Skeletal muscle tissue (tissue), 4 donors: ENCODE data around the gene TREML2. TPM values are rescaled to one million over a fixed set of nuclear protein-coding genes. Genes with fewer than 3 reads are reported as not detected.

Experiments
- H3K27ac ChIP-seq: one replicate; pipeline ENCODE4 v1.7.0; 2013; ENCODE audit warnings: mild to moderate bottlenecking, low read depth, low read length, inconsistent platforms
- H3K27me3 ChIP-seq, 3 donors: one replicate each; pipeline ENCODE4 v1.7.0; 2013; ENCODE audit warnings: low read length in 3 of 3; ENCODE audit not compliant: control insufficient read depth in 3 of 3, insufficient read depth in 3 of 3
- H3K36me3 ChIP-seq, 3 donors: one replicate each; pipeline ENCODE4 v1.7.0; 2013; ENCODE audit warnings: low read length in 3 of 3; ENCODE audit not compliant: control insufficient read depth in 3 of 3, insufficient read depth in 3 of 3
- H3K4me1 ChIP-seq, 3 donors: one replicate each; pipeline ENCODE4 v1.7.0; 2013; ENCODE audit warnings: low read length in 3 of 3, mild to moderate bottlenecking in 3 of 3; ENCODE audit not compliant: control insufficient read depth in 3 of 3, insufficient read depth in 3 of 3
- H3K4me3 ChIP-seq, 3 donors: one replicate each; pipeline ENCODE4 v1.7.0; 2013; ENCODE audit warnings: low read length in 3 of 3
- H3K9ac ChIP-seq, 3 donors: one replicate each; pipeline ENCODE4 v1.7.0; 2013; ENCODE audit warnings: low read length in 3 of 3, mild to moderate bottlenecking in 3 of 3, moderate library complexity in 2 of 3, low read depth in 1 of 3
- H3K9me3 ChIP-seq, 3 donors: one replicate each; pipeline ENCODE4 v1.7.0; 2013; ENCODE audit warnings: low read length in 3 of 3; ENCODE audit not compliant: control insufficient read depth in 3 of 3
- total RNA-seq: library from RNA; depleted of rRNA; stranded (reverse); fragments of >200 nt; gene quantifications from one replicate; pipeline ENCODE4 v1.2.3, GENCODE V29; 2014
- donor health status: Osteomylitis.

TREML2 gene
- total RNA-seq, 1 donor from 2014 or later = under 0.01 TPM

DNA sequence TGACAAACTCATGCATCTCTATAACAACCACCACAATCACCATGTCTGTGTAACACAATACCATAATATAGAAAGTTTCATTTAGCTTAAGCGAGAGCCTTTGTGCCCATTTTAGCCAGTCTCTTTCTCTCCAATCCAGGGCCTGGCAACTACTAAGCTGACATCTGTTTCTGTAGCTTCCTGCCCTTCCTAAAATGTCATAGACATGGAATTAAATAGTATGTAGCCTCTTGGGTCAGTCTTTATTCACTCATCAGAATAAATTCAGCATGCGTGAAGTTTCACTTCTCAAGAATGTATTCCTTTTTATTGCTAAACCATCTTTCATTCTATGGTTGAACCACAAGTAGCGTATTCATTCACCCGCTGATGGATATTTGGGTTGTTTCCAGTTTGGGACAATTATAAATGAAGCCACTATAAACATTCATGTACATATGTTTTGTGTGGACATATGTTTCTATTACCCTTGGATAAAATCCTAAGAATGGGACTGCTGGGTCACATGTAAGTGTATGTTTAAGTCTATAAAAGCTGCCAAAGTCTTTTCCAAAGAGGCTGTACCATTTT is 36.3 kb downstream of the TREML2 start:
- Histone ChIP-seq H3K4me3 (no peak overlapping the region), H3K4me1 (no peaks in the 10 kb centered on the region), H3K9ac (no peak overlapping the region), H3K36me3 (no peaks in the 10 kb centered on the region), H3K9me3 (no peaks in the 10 kb centered on the region), H3K27me3 (peaks cover 0 to 8% (median 3%) of the 10 kb centered on the region in 3 donors), H3K27ac (no peak overlapping the region)

DNA sequence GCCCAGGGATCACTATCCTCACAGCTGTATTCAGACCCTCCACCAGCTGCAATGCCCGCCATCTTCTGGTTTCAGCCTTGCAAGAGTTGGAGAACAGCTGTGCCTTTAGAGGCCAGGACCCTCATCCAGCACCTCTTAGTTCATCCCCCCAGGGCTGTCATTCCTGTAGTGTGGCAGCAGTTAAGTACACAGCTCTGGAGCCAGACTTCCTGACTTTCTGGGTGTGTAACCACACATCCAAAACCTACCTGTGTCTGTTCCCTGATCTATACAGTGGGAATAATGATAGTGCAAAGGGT is 37.6 kb downstream of the TREML2 start:
- Histone ChIP-seq H3K9ac (no peak overlapping the region), H3K4me3 (no peak overlapping the region), H3K9me3 (no peaks in the 10 kb centered on the region), H3K4me1 (no peaks in the 10 kb centered on the region), H3K27ac (no peak overlapping the region), H3K27me3 (peaks cover 0 to 17% (median 3%) of the 10 kb centered on the region in 3 donors), H3K36me3 (no peaks in the 10 kb centered on the region)

DNA sequence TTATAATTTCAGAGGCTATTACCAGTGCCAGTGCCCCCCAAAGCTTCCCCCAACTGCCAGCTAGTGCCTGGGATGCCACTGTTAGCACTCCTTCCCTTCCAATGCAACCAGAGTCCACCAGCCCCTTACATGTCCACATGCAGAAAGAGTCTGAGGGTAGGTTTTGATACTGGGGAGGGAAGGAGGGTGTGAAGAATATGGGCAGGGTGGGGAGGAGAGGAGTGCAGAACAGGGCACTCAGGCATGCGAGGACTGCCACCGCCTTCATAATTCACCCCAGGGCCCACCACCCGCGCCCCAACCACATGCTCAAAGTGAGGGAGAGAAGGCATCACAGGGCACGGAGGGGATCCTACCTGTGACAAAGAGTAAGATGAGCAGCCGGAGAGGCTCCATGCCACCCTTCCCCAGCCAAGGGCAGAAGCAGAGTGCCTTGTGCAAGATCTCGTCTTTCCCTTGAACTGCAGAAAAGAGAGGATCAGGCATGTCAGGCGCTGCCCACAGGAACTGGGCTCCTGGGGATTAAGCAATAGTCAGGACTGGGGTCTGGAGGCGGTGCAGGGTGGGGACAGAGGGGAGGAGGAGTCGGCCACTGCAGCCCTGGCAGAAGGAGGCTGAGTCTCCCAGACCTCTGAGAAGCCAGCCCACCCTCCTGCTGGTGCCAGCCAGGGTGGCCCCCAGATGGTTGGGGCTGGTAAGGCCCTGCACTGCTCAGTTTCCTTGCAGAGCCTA is 38.1 kb downstream of the TREML2 start, which contains the start of gene TREM2:
Gene TREM2, minus strand, starts transcription at position 430 of the 732 bp plus-strand sequence. Its CDS starts 34 bp downstream, at position 396.
- Histone ChIP-seq H3K27me3 (peaks cover 0 to 19% (median 3%) of the 10 kb centered on the region in 3 donors), H3K36me3 (no peaks in the 10 kb centered on the region), H3K9me3 (no peaks in the 10 kb centered on the region), H3K4me1 (no peaks in the 10 kb centered on the region), H3K27ac (no peak within 1 kb of the TSS), H3K9ac (no peak within 1 kb of the TSS), H3K4me3 (no peak within 1 kb of the TSS)

DNA sequence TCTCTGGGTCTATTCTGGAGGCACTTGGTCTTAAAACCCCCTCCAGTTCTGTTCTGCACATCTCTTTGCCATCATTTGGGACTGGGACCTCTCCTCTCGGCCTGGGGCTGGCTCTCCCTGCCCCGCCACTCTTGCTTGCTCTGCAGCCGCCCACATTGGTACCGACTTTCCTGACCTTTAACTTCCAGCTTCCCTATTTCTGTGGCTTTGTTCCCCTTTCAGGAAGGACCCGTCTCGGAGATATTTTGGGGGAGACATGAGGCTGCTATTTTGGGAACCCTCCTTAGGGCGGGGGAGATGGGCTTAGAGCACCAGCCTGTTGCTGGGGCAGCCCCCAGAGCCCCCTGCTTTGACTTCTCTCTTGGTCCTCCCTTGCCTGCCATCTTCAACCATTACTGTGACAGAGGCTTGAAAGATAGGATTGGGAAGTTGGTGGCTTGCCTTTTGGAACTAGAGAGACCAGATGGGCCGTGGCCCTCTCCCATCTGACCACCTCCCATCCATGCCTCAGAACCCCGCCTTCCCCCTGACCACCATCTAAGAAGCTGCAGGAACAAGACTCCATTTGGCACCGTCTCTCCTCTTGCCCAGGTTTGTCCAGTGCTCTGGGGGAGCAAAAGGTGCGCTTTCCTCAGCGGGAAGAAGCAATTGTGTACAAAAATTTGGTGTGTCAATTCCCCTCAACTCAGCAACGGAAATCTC is 38.9 kb downstream of the TREML2 start:
- no peaks in the 10 kb centered on the region for H3K36me3 ChIP-seq
- H3K4me1 ChIP-seq = no peaks in the 10 kb centered on the region
- no peak overlapping the region for H3K4me3 ChIP-seq
- H3K27me3 ChIP-seq = peaks cover under 1 to 23% (median 3%) of the 10 kb centered on the region in 3 donors
- H3K9me3 ChIP-seq = no peaks in the 10 kb centered on the region
- H3K9ac ChIP-seq = no peak overlapping the region
- no peak overlapping the region for H3K27ac ChIP-seq

DNA sequence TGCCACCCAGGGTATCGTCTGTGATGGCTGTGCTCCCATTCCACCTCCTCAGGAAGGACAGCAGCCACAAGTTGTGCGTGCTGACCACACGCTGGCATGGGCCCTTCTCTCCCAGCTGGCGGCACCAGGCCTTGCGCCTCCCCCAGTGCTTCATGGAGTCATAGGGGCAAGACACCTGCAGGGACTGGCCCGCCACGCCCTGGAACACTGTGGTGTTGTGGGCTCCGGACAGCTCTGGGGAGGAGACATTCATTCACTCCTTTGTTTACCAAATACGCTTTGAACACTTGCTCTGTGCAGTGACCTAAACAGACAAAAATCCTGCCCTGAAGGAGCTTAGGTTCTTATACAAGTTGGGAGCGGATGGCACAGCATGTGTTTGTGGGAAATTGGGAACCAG is 39.6 kb downstream of the TREML2 start:
- H3K27ac ChIP-seq = no peak overlapping the region
- no peaks in the 10 kb centered on the region for H3K4me1 ChIP-seq
- H3K36me3 ChIP-seq = no peaks in the 10 kb centered on the region
- H3K27me3 ChIP-seq = peaks cover 3 to 23% (median 5%) of the 10 kb centered on the region in 3 donors
- no peak overlapping the region for H3K4me3 ChIP-seq
- H3K9me3 ChIP-seq = no peaks in the 10 kb centered on the region
- H3K9ac ChIP-seq = no peak overlapping the region

DNA sequence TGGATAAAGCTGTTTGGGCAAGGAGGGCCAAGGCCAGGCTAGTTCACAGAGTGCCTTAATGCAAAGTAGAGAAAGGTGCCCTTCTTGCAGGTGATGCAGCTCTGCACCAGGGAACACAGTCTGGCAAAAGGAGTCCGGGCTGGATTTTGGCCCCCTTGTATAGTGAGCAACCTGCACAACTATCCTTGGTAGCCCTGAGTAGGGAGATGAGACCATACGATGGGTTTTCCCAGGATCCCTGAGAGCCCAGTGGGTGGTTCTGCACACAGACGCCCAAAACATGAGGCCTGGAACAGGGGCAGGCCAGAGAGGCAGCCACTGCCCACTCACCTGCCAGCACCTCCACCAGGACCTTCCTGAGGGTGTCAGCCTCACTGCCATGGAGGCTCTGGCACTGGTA is 40.0 kb downstream of the TREML2 start:
- Histone ChIP-seq H3K27ac (no peak overlapping the region), H3K36me3 (no peaks in the 10 kb centered on the region), H3K4me1 (no peaks in the 10 kb centered on the region), H3K4me3 (no peak overlapping the region), H3K9ac (no peak overlapping the region), H3K9me3 (no peaks in the 10 kb centered on the region), H3K27me3 (peaks cover 3 to 23% (median 5%) of the 10 kb centered on the region in 3 donors)

DNA sequence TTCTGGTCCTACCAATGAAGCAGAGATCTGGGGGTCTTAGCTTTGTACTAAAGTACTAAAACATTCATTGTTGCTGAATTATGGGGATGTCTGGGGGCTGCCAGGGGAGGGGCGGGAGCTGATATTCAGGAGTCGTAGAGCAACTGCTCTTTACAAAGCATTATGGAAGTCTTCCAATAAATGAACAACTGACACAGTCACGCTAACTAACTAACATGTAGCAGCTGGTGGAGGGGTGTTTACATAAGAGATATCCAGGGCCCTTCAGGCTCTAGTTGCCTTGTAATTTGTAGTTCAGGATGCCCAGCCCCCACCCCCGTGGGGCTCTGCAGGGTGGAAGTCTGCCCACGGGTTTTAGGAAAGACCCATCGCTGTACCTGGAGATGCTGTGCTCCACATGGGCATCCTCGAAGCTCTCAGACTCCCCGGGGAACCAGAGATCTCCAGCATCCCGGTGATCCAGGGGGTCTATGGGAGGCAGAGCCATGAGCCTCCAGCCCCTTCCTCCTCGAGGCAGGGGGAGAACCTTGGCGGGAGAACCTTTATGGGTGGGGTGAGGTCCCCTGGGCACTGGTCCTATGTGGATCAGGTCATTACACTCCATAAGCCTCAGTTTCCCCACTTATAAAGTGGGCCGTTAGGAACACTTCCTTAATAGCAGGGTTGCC is 41.4 kb downstream of the TREML2 start:
- Histone ChIP-seq H3K27ac (no peak overlapping the region), H3K27me3 (peaks cover 3 to 23% (median 5%) of the 10 kb centered on the region in 3 donors), H3K4me3 (no peak overlapping the region), H3K36me3 (no peaks in the 10 kb centered on the region), H3K4me1 (no peaks in the 10 kb centered on the region), H3K9me3 (no peaks in the 10 kb centered on the region), H3K9ac (no peak overlapping the region)

DNA sequence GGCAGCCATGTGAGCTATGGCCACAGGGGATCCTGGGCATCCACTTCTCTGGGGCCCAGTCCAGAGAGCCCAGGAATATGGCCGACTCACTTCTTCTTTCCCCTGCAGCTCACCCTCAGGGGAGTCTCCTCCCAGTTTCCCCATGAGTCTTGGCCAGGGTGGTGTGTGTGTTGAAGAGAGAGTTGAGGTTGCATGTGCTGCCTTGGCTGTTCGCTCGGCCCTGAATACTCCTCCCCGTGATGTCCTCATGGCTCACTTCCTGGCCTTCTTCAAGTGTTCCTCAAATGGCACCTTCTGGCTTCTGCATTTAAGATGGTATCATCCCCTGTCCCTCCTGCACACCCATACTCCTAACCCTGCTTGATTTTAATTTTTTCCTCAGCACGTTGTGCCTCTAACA is 43.6 kb downstream of the TREML2 start:
- Histone ChIP-seq H3K27ac (no peak overlapping the region), H3K4me3 (no peak overlapping the region), H3K4me1 (no peaks in the 10 kb centered on the region), H3K9ac (no peak overlapping the region), H3K27me3 (peaks cover 3 to 26% (median 10%) of the 10 kb centered on the region in 3 donors), H3K9me3 (no peaks in the 10 kb centered on the region), H3K36me3 (no peaks in the 10 kb centered on the region)

DNA sequence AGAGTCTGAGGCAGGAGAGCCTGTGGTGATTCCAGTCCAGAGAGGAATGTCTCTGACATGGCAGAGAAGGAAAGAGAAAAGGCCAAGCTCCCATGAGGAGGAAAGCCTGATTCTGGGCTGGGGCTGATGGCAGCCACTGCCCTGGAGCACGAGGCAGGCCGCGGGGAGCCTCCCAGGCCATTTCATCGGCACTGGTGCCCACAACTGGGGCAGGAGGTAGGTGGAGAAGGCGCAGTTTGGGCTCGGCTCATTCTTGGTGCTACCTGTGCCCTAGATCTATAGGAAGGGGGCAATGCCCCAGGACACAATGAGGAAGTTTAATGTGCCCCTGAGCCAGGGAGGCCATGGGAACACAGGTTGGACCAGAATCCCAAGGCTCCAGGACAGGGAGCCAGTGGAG is 44.2 kb downstream of the TREML2 start:
- Histone ChIP-seq H3K9me3 (no peaks in the 10 kb centered on the region), H3K9ac (no peak overlapping the region), H3K27me3 (peaks cover 3 to 26% (median 10%) of the 10 kb centered on the region in 3 donors), H3K36me3 (no peaks in the 10 kb centered on the region), H3K27ac (no peak overlapping the region), H3K4me3 (no peak overlapping the region), H3K4me1 (no peaks in the 10 kb centered on the region)

DNA sequence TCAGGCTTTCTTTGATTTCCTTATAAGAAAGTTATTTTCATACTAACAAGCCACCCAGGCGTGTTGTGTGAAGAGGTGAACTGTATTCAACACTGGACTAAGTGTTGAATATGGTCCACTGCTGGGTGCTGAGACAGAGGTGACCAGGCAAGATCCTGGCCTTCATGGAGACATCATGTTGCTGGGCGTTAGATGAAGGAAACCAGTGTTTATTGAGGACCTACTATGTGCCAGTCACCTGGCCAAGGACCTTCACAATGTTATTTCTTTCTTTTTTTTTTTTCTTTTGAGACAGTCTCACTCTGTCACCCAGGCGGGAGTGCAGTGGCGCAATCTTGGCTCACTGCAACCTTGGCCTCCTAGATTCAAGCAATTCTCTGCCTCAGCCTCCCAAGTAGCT is 44.9 kb downstream of the TREML2 start:
- H3K36me3 ChIP-seq = no peaks in the 10 kb centered on the region
- H3K27me3 ChIP-seq = peaks cover 3 to 26% (median 10%) of the 10 kb centered on the region in 3 donors
- H3K4me3 ChIP-seq = no peak overlapping the region

More for the DNA sequence above, 44.9 kb downstream of the TREML2 start:
- Histone ChIP-seq H3K27ac (no peak overlapping the region), H3K9ac (no peak overlapping the region), H3K4me1 (no peaks in the 10 kb centered on the region), H3K9me3 (no peaks in the 10 kb centered on the region)
